ENCODE results near the gene UMOD. TPM values are rescaled to one million over a fixed set of nuclear protein-coding genes. Genes with fewer than 3 reads are reported as not detected.

The UMOD gene
- total RNA-seq: not detected
- not detected for polyA plus RNA-seq
- long read RNA-seq, donor 1: 0 reads
- long read RNA-seq, donor 2: 0 reads
- long read RNA-seq, donor 3: 0 reads
- long read RNA-seq, donor 4: 0 reads
- long read RNA-seq, donor 5: 0 reads

DNA sequence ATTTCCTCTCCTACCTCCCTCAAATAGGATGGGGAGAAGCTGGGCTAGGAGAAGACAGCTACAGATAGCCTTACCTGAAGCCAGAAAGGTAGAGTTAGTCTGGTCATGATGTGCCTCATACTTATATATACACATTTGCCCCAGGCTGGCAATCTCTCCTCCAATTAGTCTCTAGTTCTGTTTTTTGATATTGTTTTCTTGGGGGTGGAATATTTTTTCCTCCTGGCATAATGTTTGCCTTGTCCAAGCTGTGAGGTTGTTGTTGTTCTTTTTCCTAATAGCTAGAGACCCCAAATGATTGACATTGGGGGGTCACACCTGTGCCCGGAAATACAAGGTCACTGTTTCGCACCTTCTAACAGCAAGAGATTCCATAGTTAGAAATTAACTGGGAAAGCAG, at the start of gene UMOD:
Gene UMOD (minus strand): TSS at position 101 of the 400 bp plus-strand sequence. CDS start 1,978 bp downstream, outside the sequence.
- ATAC-seq (ENCODE audit: insufficient read depth, low FRiP score) (no peak), DNase-seq (no peak)
- no peak within 1 kb of the TSS for H3K27ac ChIP-seq (ENCODE audit: low read depth in 1 of 2, low read length in 1 of 2)
- no peaks in the 10 kb centered on the region for H3K4me1 ChIP-seq (ENCODE audit: control insufficient read depth in 5 of 5, insufficient read depth in 5 of 5, low read length in 5 of 5)
- peaks cover 0 to 14% (median 2%) of the 10 kb centered on the region in 3 donors for H3K27me3 ChIP-seq (ENCODE audit: control insufficient read depth in 3 of 3, insufficient read depth in 3 of 3, low read length in 2 of 3)
- H3K4me3 ChIP-seq: no peak within 1 kb of the TSS
- TF ChIP-seq, protein P1, sequence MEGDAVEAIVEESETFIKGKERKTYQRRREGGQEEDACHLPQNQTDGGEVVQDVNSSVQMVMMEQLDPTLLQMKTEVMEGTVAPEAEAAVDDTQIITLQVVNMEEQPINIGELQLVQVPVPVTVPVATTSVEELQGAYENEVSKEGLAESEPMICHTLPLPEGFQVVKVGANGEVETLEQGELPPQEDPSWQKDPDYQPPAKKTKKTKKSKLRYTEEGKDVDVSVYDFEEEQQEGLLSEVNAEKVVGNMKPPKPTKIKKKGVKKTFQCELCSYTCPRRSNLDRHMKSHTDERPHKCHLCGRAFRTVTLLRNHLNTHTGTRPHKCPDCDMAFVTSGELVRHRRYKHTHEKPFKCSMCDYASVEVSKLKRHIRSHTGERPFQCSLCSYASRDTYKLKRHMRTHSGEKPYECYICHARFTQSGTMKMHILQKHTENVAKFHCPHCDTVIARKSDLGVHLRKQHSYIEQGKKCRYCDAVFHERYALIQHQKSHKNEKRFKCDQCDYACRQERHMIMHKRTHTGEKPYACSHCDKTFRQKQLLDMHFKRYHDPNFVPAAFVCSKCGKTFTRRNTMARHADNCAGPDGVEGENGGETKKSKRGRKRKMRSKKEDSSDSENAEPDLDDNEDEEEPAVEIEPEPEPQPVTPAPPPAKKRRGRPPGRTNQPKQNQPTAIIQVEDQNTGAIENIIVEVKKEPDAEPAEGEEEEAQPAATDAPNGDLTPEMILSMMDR (IDR thresholded peaks at IDR 0.05; ENCODE audit: control extremely low read depth, extremely low read depth): no peak
- peaks cover 0 to 2% (median 0%) of the 10 kb centered on the region in 4 donors for H3K9me3 ChIP-seq (ENCODE audit: control insufficient read depth in 4 of 4, insufficient read depth in 3 of 4, low read length in 3 of 4)
- H3K36me3 ChIP-seq (ENCODE audit: control insufficient read depth in 4 of 4, insufficient read depth in 4 of 4, low read length in 4 of 4): no peaks in the 10 kb centered on the region
- no peak within 1 kb of the TSS for H3K9ac ChIP-seq (ENCODE audit: insufficient read depth in 1 of 2, low read length in 2 of 2)
- 69 to 94% methylated on average over 2 of the region's 2 CpGs for WGBS, 2 donors

DNA sequence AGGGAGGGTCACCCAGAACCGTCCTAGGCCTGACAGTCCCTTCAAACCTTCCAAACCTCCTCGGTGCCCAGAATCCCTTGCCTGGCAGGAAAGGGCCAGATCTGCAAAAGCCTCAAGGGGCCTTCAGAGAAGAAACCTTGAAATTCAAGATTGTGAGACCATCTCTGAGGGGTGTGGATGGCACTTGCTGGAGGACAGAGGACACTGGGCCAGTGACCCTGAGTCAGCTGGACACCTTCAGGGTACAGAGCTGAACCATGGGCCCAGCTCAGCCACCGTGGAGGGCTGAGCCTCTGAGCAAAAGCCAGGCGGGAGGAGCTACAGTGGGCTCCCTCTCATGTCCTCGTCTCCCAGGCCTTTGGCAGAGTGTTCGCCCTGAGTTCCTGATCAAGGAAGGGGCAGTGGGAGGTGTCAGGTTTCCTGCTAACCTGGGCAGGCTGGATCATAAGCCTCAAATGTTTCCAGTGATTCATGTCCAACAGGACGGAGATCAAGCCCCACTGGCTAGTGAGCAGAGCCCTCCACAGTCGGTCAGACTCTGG, 49.0 kb upstream of the UMOD start:
- ATAC-seq (ENCODE audit: insufficient read depth, low FRiP score): no peak
- H3K27ac ChIP-seq (ENCODE audit: low read depth in 1 of 2, low read length in 1 of 2): no peak overlapping the region
- 72 to 80% methylated on average over 8 of the region's 8 CpGs for WGBS, 2 donors
- DNase-seq: no peak
- H3K9ac ChIP-seq (ENCODE audit: insufficient read depth in 1 of 2, low read length in 2 of 2): no peak overlapping the region
- no peak overlapping the region for H3K4me3 ChIP-seq
- H3K36me3 ChIP-seq (ENCODE audit: control insufficient read depth in 4 of 4, insufficient read depth in 4 of 4, low read length in 4 of 4): no peaks in the 10 kb centered on the region
- H3K4me1 ChIP-seq (ENCODE audit: control insufficient read depth in 5 of 5, insufficient read depth in 5 of 5, low read length in 5 of 5): no peaks in the 10 kb centered on the region
- H3K27me3 ChIP-seq (ENCODE audit: control insufficient read depth in 3 of 3, insufficient read depth in 3 of 3, low read length in 2 of 3): no peaks in the 10 kb centered on the region
- no peaks in the 10 kb centered on the region for H3K9me3 ChIP-seq (ENCODE audit: control insufficient read depth in 4 of 4, insufficient read depth in 3 of 4, low read length in 3 of 4)
- TF ChIP-seq, protein P1 (IDR thresholded peaks at IDR 0.05; ENCODE audit: control extremely low read depth, extremely low read depth): no peak

DNA sequence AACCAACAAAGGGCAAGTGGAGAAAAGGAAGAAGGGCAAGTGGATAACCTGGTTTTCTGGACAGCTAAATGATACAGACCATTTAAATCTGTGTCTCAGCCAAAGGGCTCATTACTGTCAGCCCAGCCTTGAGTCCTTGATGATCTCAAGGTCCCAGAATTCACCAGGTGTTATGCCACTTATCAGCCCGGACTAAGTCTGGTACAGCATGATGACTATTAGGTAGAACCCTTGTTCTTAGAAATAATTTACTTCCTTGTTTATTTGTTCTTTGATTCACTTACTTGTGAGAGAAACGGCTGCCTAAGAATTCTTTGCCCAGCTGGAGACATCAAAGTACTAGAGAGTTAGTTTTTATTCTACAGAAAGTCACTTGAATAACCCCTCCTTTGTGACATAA, 48.6 kb upstream of the UMOD start:
- Histone ChIP-seq H3K4me1 (ENCODE audit: control insufficient read depth in 5 of 5, insufficient read depth in 5 of 5, low read length in 5 of 5) (no peaks in the 10 kb centered on the region), H3K4me3 (no peak overlapping the region), H3K9ac (ENCODE audit: insufficient read depth in 1 of 2, low read length in 2 of 2) (no peak overlapping the region), H3K36me3 (ENCODE audit: control insufficient read depth in 4 of 4, insufficient read depth in 4 of 4, low read length in 4 of 4) (no peaks in the 10 kb centered on the region), H3K9me3 (ENCODE audit: control insufficient read depth in 4 of 4, insufficient read depth in 3 of 4, low read length in 3 of 4) (no peaks in the 10 kb centered on the region), H3K27ac (ENCODE audit: low read depth in 1 of 2, low read length in 1 of 2) (no peak overlapping the region), H3K27me3 (ENCODE audit: control insufficient read depth in 3 of 3, insufficient read depth in 3 of 3, low read length in 2 of 3) (no peaks in the 10 kb centered on the region)
- TF ChIP-seq, protein P1 (IDR thresholded peaks at IDR 0.05; ENCODE audit: control extremely low read depth, extremely low read depth): no peak
- DNase-seq: no peak
- 46 to 54% methylated on average over 2 of the region's 2 CpGs for WGBS, 2 donors
- ATAC-seq (ENCODE audit: insufficient read depth, low FRiP score): no peak

DNA sequence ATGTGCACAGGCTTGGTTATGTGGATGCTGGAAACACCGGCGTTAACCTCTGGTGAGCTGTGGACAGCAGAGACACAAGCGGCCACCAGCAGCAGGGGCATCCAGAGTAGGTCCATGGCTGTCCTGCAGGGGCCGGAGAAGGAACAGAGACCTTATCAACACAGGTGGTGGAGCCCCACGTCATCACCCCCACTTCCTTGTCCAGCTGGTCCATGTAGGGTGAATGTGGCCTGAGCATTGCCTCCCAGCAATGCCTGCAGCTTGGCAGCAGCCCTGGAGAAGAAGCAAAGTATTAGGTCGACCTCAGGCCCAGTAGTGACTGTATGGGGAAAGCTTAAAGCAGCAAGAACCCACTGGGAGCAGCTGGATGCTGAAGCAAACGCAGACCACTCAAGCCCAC, 46.7 kb upstream of the UMOD start:
- Histone ChIP-seq H3K9me3 (ENCODE audit: control insufficient read depth in 4 of 4, insufficient read depth in 3 of 4, low read length in 3 of 4) (no peaks in the 10 kb centered on the region), H3K9ac (ENCODE audit: insufficient read depth in 1 of 2, low read length in 2 of 2) (no peak overlapping the region), H3K27me3 (ENCODE audit: control insufficient read depth in 3 of 3, insufficient read depth in 3 of 3, low read length in 2 of 3) (no peaks in the 10 kb centered on the region), H3K36me3 (ENCODE audit: control insufficient read depth in 4 of 4, insufficient read depth in 4 of 4, low read length in 4 of 4) (no peaks in the 10 kb centered on the region), H3K4me1 (ENCODE audit: control insufficient read depth in 5 of 5, insufficient read depth in 5 of 5, low read length in 5 of 5) (peaks cover 0 to 5% (median 0%) of the 10 kb centered on the region in 5 donors), H3K27ac (ENCODE audit: low read depth in 1 of 2, low read length in 1 of 2) (no peak overlapping the region), H3K4me3 (no peak overlapping the region)
- DNase-seq (no peak), ATAC-seq (ENCODE audit: insufficient read depth, low FRiP score) (no peak)
- 71 to 79% methylated on average over 7 of the region's 7 CpGs for WGBS, 2 donors
- TF ChIP-seq, protein P1 (IDR thresholded peaks at IDR 0.05; ENCODE audit: control extremely low read depth, extremely low read depth): no peak

All from lung (tissue), 16 donors.